A549 (cell line): ENCODE measurements around the gene VPS51.

ENCODE experiments used
- CEBPB ChIP-seq, 2 experiments: fragments of >200 bp in 1 of 2; sonication (Bioruptor Twin) in 1 of 2; formaldehyde crosslinking in 1 of 2; IDR thresholded peaks; 2 replicates each; pipeline ENCODE4 v1.6.1; 2012 to 2016
- CHD2 ChIP-seq: fragments of 150-350 bp; IDR thresholded peaks from 2 replicates; pipeline ENCODE4 v1.6.1; 2014; ENCODE audit warnings: low read length; ENCODE audit not compliant: partially characterized antibody
- FOSB ChIP-seq: fragments of 250-450 bp; sonication (Bioruptor Pico); IDR thresholded peaks from 2 replicates; pipeline ENCODE4 v1.5.0; 2020; ENCODE audit warnings: mild to moderate bottlenecking, moderate library complexity
- POLR2A ChIP-seq: IDR thresholded peaks from 2 replicates; pipeline ENCODE4 v1.6.1; 2012; ENCODE audit warnings: mild to moderate bottlenecking, low read length
- RAD21 ChIP-seq, 2 experiments: fragments of >200 bp in 1 of 2; sonication (Bioruptor Twin) in 1 of 2; formaldehyde crosslinking in 1 of 2; IDR thresholded peaks in 1 of 2; conservative IDR thresholded peaks in 1 of 2; 2 replicates in 1 of 2; 3 replicates in 1 of 2; pipeline ENCODE4 v1.6.1; 2012 to 2018; ENCODE audit warnings: inconsistent platforms in 1 of 2
- SMC3 ChIP-seq: fragments of >200 bp; sonication (Bioruptor Twin); formaldehyde crosslinking; IDR thresholded peaks from 3 replicates; pipeline ENCODE4 v1.6.1; 2018; ENCODE audit warnings: inconsistent platforms
- ZFP36 ChIP-seq: fragments of 450-650 bp; IDR thresholded peaks from 2 replicates; pipeline ENCODE4 v1.6.1; 2014; ENCODE audit warnings: borderline replicate concordance; ENCODE audit not compliant: partially characterized antibody
- TF ChIP-seq, protein P1 (sequence below): fragments of >200 bp; sonication (Bioruptor Twin); formaldehyde crosslinking; IDR thresholded peaks from 3 replicates; pipeline ENCODE4 v1.5.1; 2016
- TF ChIP-seq, protein P2 (sequence below): fragments of 200-600 bp; sonication (generic); IDR thresholded peaks from 2 replicates; pipeline ENCODE4 v1.6.1; 2016; ENCODE audit warnings: antibody characterized with exemption, mild to moderate bottlenecking, moderate library complexity

DNA sequence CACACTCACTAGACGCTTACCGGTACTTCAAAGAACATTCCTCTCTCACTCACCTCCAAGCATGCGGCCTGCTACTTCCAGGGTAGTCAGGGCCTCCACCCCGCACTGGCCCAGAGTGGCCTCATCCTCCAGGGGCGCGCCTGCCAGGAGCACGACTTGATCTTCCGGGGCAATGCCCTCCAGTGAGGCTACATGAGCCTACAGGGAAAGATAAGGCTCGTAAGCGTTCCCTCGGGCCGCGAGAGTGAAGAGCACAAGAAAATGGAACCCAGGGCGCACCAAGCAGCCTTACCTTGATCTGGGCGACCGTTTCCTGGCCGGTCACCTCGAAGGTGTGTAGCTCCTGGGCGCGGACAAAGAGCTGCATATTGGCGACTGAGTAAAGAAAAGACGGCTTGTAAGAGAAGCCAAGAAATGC, 25.4 kb downstream of the VPS51 start:
- TF ChIP-seq, protein P1, sequence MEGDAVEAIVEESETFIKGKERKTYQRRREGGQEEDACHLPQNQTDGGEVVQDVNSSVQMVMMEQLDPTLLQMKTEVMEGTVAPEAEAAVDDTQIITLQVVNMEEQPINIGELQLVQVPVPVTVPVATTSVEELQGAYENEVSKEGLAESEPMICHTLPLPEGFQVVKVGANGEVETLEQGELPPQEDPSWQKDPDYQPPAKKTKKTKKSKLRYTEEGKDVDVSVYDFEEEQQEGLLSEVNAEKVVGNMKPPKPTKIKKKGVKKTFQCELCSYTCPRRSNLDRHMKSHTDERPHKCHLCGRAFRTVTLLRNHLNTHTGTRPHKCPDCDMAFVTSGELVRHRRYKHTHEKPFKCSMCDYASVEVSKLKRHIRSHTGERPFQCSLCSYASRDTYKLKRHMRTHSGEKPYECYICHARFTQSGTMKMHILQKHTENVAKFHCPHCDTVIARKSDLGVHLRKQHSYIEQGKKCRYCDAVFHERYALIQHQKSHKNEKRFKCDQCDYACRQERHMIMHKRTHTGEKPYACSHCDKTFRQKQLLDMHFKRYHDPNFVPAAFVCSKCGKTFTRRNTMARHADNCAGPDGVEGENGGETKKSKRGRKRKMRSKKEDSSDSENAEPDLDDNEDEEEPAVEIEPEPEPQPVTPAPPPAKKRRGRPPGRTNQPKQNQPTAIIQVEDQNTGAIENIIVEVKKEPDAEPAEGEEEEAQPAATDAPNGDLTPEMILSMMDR = no peak
- no peak for TF ChIP-seq FOSB (CRISPR knock-in tag)
- TF ChIP-seq, protein P2, sequence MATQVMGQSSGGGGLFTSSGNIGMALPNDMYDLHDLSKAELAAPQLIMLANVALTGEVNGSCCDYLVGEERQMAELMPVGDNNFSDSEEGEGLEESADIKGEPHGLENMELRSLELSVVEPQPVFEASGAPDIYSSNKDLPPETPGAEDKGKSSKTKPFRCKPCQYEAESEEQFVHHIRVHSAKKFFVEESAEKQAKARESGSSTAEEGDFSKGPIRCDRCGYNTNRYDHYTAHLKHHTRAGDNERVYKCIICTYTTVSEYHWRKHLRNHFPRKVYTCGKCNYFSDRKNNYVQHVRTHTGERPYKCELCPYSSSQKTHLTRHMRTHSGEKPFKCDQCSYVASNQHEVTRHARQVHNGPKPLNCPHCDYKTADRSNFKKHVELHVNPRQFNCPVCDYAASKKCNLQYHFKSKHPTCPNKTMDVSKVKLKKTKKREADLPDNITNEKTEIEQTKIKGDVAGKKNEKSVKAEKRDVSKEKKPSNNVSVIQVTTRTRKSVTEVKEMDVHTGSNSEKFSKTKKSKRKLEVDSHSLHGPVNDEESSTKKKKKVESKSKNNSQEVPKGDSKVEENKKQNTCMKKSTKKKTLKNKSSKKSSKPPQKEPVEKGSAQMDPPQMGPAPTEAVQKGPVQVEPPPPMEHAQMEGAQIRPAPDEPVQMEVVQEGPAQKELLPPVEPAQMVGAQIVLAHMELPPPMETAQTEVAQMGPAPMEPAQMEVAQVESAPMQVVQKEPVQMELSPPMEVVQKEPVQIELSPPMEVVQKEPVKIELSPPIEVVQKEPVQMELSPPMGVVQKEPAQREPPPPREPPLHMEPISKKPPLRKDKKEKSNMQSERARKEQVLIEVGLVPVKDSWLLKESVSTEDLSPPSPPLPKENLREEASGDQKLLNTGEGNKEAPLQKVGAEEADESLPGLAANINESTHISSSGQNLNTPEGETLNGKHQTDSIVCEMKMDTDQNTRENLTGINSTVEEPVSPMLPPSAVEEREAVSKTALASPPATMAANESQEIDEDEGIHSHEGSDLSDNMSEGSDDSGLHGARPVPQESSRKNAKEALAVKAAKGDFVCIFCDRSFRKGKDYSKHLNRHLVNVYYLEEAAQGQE = no peak
- TF ChIP-seq POLR2A = no peak
- no peak for TF ChIP-seq CHD2
- no peak for TF ChIP-seq RAD21 (conservative IDR thresholded peaks at IDR 0.05 in 1 of 2, IDR thresholded peaks at IDR 0.05 in 1 of 2)
- no peak for TF ChIP-seq SMC3
- no peak for TF ChIP-seq ZFP36
- TF ChIP-seq CEBPB (IDR thresholded peaks at IDR 0.05) = no peak
